Colonic mucosa (tissue), 4 donors: ENCODE data around the gene BEAN1. TPM values are rescaled to one million over a fixed set of nuclear protein-coding genes. Genes with fewer than 3 reads are reported as not detected.

Experiments
- DNase-seq: peaks from one replicate; pipeline ENCODE4 v3.0.0-alpha.2; 2020
- H3K27ac ChIP-seq: fragments of 200-600 bp; one replicate; pipeline ENCODE4 v1.8.0; 2021
- H3K27me3 ChIP-seq: fragments of 200-600 bp; one replicate; pipeline ENCODE4 v1.8.0; 2021
- H3K36me3 ChIP-seq: fragments of 200-600 bp; one replicate; pipeline ENCODE4 v1.8.0; 2021
- H3K4me1 ChIP-seq: fragments of 200-600 bp; one replicate; pipeline ENCODE4 v1.8.0; 2021; ENCODE audit warnings: mild to moderate bottlenecking
- H3K4me3 ChIP-seq: fragments of 200-600 bp; one replicate; pipeline ENCODE4 v1.8.0; 2021
- H3K9ac ChIP-seq, 2 donors: one replicate each; pipeline ENCODE4 v1.7.0; 2013; ENCODE audit warnings: control low read depth in 2 of 2, low read depth in 2 of 2, low read length in 2 of 2
- H3K9me3 ChIP-seq: fragments of 200-600 bp; one replicate; pipeline ENCODE4 v1.8.0; 2021
- intact Hi-C: fragments of 100-400 bp; cut with DNase I; formaldehyde crosslinking; loops from one replicate; pipeline ENCODE4 v1.14.1; 2022
- total RNA-seq, 2 donors: library from RNA; stranded (reverse); fragmentation: NEBNext Ultra II Directional in 1 of 2; extraction: Animal tissue kit (Norgen Biotek cat#: 25700) in 1 of 2; gene quantifications; one replicate each; pipeline ENCODE4 v1.2.1, GENCODE V29; 2021
- TF ChIP-seq, protein P1 (sequence below): fragments of 200-600 bp; IDR thresholded peaks from one replicate; pipeline ENCODE4 v1.8.0; 2022; ENCODE audit warnings: antibody characterized with exemption, mild to moderate bottlenecking
- donor health status: healthy.
- donor health status: DM: no; HTN: no; CAD: no.
- donor health status: DM: no; HTN: no; CAD: no.

The BEAN1 gene
- total RNA-seq, 2 donors from 2014 or later, result 0.32 TPM; not detected in 1

DNA sequence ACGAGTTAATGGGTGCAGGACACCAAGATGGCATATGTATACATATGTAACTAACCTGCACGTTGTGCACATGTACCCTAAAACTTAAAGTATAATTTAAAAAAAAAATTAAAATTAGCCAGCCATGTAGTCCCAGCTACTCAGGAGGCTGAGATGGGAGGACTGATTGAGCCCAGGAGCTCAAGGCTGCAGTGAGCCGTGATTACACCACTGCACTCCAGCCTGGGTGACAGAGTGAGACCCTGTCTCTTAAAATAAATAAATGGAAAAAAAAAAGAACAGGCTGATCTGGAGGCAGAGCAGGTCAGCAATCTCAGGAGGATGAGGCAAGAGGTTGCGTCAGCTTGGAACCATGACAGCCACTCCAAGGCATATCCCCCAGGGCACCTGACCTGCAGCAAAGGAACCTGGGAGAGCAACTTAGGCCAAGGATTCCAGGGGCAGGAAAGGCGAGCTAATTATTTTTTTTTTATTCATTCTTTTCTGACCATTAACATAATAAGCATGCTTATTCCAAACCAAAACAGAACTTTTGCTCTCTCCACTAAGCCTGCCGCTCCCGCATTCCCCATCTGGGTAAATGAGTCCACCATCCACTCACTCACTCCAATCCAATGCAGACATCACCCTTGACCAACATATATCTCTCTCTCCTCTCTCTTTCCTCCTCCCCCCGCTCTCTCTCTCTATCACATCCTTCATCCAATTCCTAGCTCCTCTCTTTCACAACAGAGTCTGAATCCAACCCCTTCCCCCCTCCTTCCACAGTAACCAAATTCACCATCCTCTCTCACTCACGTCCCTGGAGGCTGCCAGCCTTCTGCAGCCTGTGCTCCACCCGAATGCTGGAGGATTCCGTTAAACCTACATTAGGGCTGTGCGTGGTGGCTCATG is 75.2 kb downstream of the BEAN1 start:
- Histone ChIP-seq H3K4me3 (no peak overlapping the region), H3K36me3 (no peaks in the 10 kb centered on the region), H3K27ac (no peak overlapping the region), H3K9me3 (no peaks in the 10 kb centered on the region), H3K4me1 (no peaks in the 10 kb centered on the region), H3K9ac (no peak overlapping the region), H3K27me3 (no peaks in the 10 kb centered on the region)
- DNase-seq, result no peak
- TF ChIP-seq, protein P1, sequence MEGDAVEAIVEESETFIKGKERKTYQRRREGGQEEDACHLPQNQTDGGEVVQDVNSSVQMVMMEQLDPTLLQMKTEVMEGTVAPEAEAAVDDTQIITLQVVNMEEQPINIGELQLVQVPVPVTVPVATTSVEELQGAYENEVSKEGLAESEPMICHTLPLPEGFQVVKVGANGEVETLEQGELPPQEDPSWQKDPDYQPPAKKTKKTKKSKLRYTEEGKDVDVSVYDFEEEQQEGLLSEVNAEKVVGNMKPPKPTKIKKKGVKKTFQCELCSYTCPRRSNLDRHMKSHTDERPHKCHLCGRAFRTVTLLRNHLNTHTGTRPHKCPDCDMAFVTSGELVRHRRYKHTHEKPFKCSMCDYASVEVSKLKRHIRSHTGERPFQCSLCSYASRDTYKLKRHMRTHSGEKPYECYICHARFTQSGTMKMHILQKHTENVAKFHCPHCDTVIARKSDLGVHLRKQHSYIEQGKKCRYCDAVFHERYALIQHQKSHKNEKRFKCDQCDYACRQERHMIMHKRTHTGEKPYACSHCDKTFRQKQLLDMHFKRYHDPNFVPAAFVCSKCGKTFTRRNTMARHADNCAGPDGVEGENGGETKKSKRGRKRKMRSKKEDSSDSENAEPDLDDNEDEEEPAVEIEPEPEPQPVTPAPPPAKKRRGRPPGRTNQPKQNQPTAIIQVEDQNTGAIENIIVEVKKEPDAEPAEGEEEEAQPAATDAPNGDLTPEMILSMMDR, result no peak
- intact Hi-C loops, result no loop called here

DNA sequence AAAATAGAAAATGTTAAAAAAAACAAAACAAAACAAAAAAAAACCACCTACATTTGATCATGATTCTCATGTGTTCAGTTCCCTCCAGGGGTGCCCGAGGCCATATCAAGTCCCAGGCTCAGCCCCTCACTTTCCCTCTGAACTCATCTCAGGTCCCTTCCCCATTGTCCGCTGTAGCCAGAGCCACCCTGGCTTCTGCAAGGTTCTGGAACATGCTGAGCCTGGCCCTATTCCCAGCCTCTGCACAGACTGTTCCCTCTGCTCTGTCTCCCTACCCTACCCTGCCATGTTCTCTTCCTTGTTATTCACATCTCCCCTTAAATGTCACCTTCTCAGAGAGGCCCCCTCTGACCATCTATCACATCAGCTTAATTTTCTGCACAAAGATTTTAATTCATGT is 75.9 kb downstream of the BEAN1 start:
- H3K9ac ChIP-seq, result no peak overlapping the region
- TF ChIP-seq, protein P1, result no peak
- DNase-seq, result no peak
- no peaks in the 10 kb centered on the region for H3K9me3 ChIP-seq
- intact Hi-C loops, result no loop called here
- H3K27ac ChIP-seq, result no peak overlapping the region
- H3K4me1 ChIP-seq, result no peaks in the 10 kb centered on the region
- H3K4me3 ChIP-seq, result no peak overlapping the region
- no peaks in the 10 kb centered on the region for H3K36me3 ChIP-seq
- H3K27me3 ChIP-seq, result no peaks in the 10 kb centered on the region

DNA sequence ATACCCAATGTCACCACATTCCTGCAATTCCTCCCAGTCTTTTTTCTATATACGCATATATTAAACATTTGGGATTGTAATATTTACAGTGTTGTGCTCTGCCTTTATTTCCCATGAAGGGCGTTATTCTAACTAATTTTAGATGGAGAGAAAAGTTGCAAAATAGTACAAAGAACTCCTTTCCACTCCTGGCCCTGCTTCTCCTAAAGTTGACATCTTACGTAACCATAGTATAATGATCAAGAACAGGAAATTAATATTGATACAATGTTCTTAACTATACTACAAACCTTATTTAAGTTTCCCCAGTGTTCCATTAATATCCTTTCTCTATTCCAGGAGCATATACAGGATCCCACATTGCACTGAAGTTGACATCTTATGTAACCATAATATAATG is 76.5 kb downstream of the BEAN1 start:
- H3K9me3 ChIP-seq, result no peaks in the 10 kb centered on the region
- intact Hi-C loops, result no loop called here
- DNase-seq, result no peak
- H3K27me3 ChIP-seq, result no peaks in the 10 kb centered on the region
- no peak overlapping the region for H3K9ac ChIP-seq
- H3K4me3 ChIP-seq, result no peak overlapping the region
- H3K4me1 ChIP-seq, result no peaks in the 10 kb centered on the region
- TF ChIP-seq, protein P1, result no peak
- no peaks in the 10 kb centered on the region for H3K36me3 ChIP-seq
- no peak overlapping the region for H3K27ac ChIP-seq

DNA sequence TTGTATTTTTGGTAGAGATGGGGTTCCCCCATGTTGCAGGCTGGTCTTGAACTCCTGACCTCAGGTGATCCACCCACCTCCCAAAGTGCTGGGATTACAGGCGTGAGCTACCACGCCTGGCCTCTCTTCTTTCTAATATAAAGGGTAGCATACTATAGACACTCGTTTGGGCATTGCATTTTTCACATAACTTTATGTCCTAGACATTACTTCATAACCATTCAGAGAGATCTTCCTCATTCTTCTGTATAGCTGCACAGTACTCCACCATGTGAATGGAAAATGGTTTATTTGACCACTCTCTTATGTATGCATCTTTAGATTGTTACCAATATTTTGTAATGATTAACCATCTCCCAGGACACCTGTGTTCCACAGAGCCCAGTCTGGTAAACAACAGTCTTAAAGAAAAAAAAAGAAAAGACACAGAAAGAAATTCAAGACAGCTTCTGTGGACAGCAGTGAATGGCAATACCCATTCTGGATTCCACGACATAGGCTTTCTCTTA is 80.7 kb downstream of the BEAN1 start:
- Histone ChIP-seq H3K27me3 (no peaks in the 10 kb centered on the region), H3K27ac (no peak overlapping the region), H3K9ac (no peak overlapping the region), H3K4me1 (no peaks in the 10 kb centered on the region), H3K9me3 (no peaks in the 10 kb centered on the region), H3K36me3 (no peaks in the 10 kb centered on the region), H3K4me3 (no peak overlapping the region)
- DNase-seq, result no peak
- TF ChIP-seq, protein P1, result no peak
- intact Hi-C loops, result no loop called here

DNA sequence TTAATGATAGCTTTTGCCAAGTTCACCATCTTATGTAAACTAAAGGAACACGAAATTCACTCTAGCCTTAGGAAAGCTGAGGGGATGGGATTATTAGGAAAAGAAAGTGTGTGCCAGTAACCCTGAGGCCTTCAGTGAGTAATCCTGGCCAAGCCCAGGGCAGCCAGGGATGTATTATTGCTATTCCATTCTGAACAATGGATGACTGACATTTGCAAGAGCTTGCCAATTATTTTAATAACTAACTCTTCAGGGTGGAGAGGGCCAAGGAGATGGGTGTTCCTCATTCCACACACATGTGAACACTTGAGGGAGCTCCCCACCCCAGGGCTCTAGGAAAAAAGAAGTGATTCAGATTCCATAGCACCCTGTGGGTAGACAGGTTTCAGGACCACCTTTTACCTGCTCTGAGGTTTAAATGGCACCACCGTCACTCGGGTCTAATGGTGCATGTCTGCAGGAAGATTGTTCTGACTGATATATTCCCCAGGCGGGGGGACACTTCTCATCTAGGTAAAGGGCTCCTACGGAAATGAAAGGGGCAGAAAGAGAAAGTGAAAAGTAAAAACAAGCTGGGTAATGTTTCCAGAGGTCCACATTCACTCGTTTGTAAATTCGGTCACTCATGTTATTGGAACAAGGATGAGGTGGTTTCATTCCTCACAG is 81.3 kb downstream of the BEAN1 start:
- Histone ChIP-seq H3K27me3 (no peaks in the 10 kb centered on the region), H3K9me3 (no peaks in the 10 kb centered on the region), H3K9ac (no peak overlapping the region), H3K4me3 (no peak overlapping the region), H3K4me1 (no peaks in the 10 kb centered on the region), H3K36me3 (no peaks in the 10 kb centered on the region), H3K27ac (no peak overlapping the region)
- intact Hi-C loops, result no loop called here
- no peak for DNase-seq
- TF ChIP-seq, protein P1, result no peak
